Gastroesophageal sphincter (tissue), 4 donors: ENCODE data around the gene RNU1-4. TPM values are rescaled to one million over a fixed set of nuclear protein-coding genes. Genes with fewer than 3 reads are reported as not detected.
A peak's percentile ranks its signal among the peaks of the same experiment; 100 is the strongest.
"Not testable (repeated sequence)": the region's sequence is repeated elsewhere in the genome, so short reads cannot be mapped to it uniquely, and the experiment has no call there.

Experiments
- ATAC-seq: fragments of 150-250 bp; one replicate; pipeline ENCODE4 v1.9.1; 2016; ENCODE audit warnings: mild to moderate bottlenecking, moderate library complexity
- H3K27ac ChIP-seq, 4 donors: fragments of 200-600 bp; sonication (generic) in 3 of 4; 1 replicate in 3 of 4; 2 replicates in 1 of 4; pipeline ENCODE4 v1.5.1; 2016 to 2019
- H3K27me3 ChIP-seq: fragments of 200-600 bp; sonication (generic); one replicate; pipeline ENCODE4 v1.5.1; 2019
- H3K36me3 ChIP-seq, 2 donors: fragments of 200-600 bp; sonication (generic); one replicate each; pipeline ENCODE4 v1.5.1; 2019; ENCODE audit warnings: control low read depth in 1 of 2
- H3K4me1 ChIP-seq, 3 donors: fragments of 200-600 bp; sonication (generic); 1 replicate in 2 of 3; 2 replicates in 1 of 3; pipeline ENCODE4 v1.5.1; 2016 to 2019; ENCODE audit warnings: control low read depth in 2 of 3
- H3K4me3 ChIP-seq, 2 donors: fragments of 200-600 bp; sonication (generic); one replicate each; pipeline ENCODE4 v1.5.1; 2019; ENCODE audit warnings: mild to moderate bottlenecking in 1 of 2, moderate library complexity in 1 of 2
- H3K9me3 ChIP-seq, 3 donors: fragments of 200-600 bp; sonication (generic); one replicate each; pipeline ENCODE4 v1.5.1; 2017 to 2019; ENCODE audit warnings: control low read depth in 2 of 3
- CTCF ChIP-seq, 4 experiments: fragments of 200-600 bp in 2 of 4; fragments of 450-650 bp in 2 of 4; sonication (generic) in 1 of 4; IDR thresholded peaks; one replicate each; pipeline ENCODE4 v1.5.1; 2017 to 2019; ENCODE audit warnings: antibody characterized with exemption in 4 of 4, mild to moderate bottlenecking in 2 of 4, moderate library complexity in 2 of 4
- EP300 ChIP-seq: sonication (generic); formaldehyde crosslinking; IDR thresholded peaks from one replicate; pipeline ENCODE4 v1.6.1; 2017; ENCODE audit warnings: antibody characterized with exemption, mild to moderate bottlenecking
- POLR2A ChIP-seq, 2 donors: fragments of 450-650 bp; IDR thresholded peaks; one replicate each; pipeline ENCODE4 v1.6.1; 2017; ENCODE audit warnings: antibody characterized with exemption in 2 of 2, mild to moderate bottlenecking in 2 of 2, moderate library complexity in 1 of 2
- POLR2AphosphoS5 ChIP-seq: sonication (generic); formaldehyde crosslinking; IDR thresholded peaks from one replicate; pipeline ENCODE4 v1.6.1; 2017; ENCODE audit warnings: antibody characterized with exemption
- WGBS, 2 donors: methylation state at CpG; one replicate each; pipeline ENCODE4 v1.1.5; 2018; ENCODE audit warnings: low coverage in 1 of 2; 5-methylcytosine and 5-hydroxymethylcytosine counted together
- total RNA-seq, 4 donors: library from RNA; depleted of rRNA; stranded (reverse); fragments of >200 nt; gene quantifications; one replicate each; pipeline ENCODE4 v1.1.0, GENCODE V29; 2016

RNU1-4 gene
- total RNA-seq, 4 donors from 2014 or later = under 0.01 TPM; not detected in 1

GRCh38 chr1:16717336-16718098 lies 22.8 kb upstream of the RNU1-4 start:
- TF ChIP-seq CTCF (IDR thresholded peaks at IDR 0.05) (no peak), POLR2AphosphoS5 (no peak), EP300 (no peak), POLR2A (IDR thresholded peaks at IDR 0.05) (no peak)
- Histone ChIP-seq H3K4me1 (no peaks in the 10 kb centered on the region), H3K9me3 (no peaks in the 10 kb centered on the region), H3K36me3 (no peaks in the 10 kb centered on the region), H3K4me3 (no peak overlapping the region), H3K27me3 (peaks cover 37% of the 10 kb centered on the region), H3K27ac (no peak overlapping the region)
- no peak for ATAC-seq
- WGBS, 2 donors = 43 to 73% methylated on average over 11 to 16 of the region's 20 CpGs

GRCh38 chr1:16718099-16718907 lies 22.0 kb upstream of the RNU1-4 start:
- H3K9me3 ChIP-seq, ATAC-seq, H3K4me1 ChIP-seq, H3K4me3 ChIP-seq, H3K36me3 ChIP-seq, H3K27ac ChIP-seq: not testable (repeated sequence)
- peaks cover 37% of the 10 kb centered on the region for H3K27me3 ChIP-seq
- WGBS, 2 donors = 88 to 92% methylated on average over 8 to 10 of the region's 14 CpGs

GRCh38 chr1:16718908-16719533 lies 21.3 kb upstream of the RNU1-4 start:
- 78 to 85% methylated on average over 4 to 6 of the region's 8 CpGs for WGBS, 2 donors
- ATAC-seq = peak; percentile 4
- TF ChIP-seq CTCF (IDR thresholded peaks at IDR 0.05) (no peak), POLR2AphosphoS5 (no peak), POLR2A (IDR thresholded peaks at IDR 0.05) (no peak)

GRCh38 chr1:16719571-16720350 lies 20.6 kb upstream of the RNU1-4 start:
- ATAC-seq = no peak
- H3K36me3 ChIP-seq = no peaks in the 10 kb centered on the region
- H3K27ac ChIP-seq = no peak overlapping the region
- no peak overlapping the region for H3K4me3 ChIP-seq
- TF ChIP-seq POLR2A (IDR thresholded peaks at IDR 0.05) (no peak), EP300 (no peak), CTCF (IDR thresholded peaks at IDR 0.05) (no peak), POLR2AphosphoS5 (no peak)
- 84 to 91% methylated on average over 5 to 12 of the region's 16 CpGs for WGBS, 2 donors
- no peaks in the 10 kb centered on the region for H3K9me3 ChIP-seq
- H3K4me1 ChIP-seq = no peaks in the 10 kb centered on the region
- peaks cover 51% of the 10 kb centered on the region for H3K27me3 ChIP-seq

More at GRCh38 chr1:16718908-16719533, 21.3 kb upstream of the RNU1-4 start:
- no peaks in the 10 kb centered on the region for H3K9me3 ChIP-seq
- H3K36me3 ChIP-seq = no peaks in the 10 kb centered on the region
- H3K4me3 ChIP-seq = no peak overlapping the region
- H3K27ac ChIP-seq = no peak overlapping the region
- no peaks in the 10 kb centered on the region for H3K4me1 ChIP-seq
- peaks cover 43% of the 10 kb centered on the region for H3K27me3 ChIP-seq
